Measurements from ENCODE around the gene ABL1.

Gene ABL1

GRCh38 chr9:130905125-130905901 is 70.3 kb downstream of the ABL1 start:
- TF ChIP-seq CTCF (IDR thresholded peaks at IDR 0.05), result no peak

GRCh38 chr9:130905902-130906734 is 71.1 kb downstream of the ABL1 start:
- no peak for TF ChIP-seq CTCF (IDR thresholded peaks at IDR 0.05)

- TF ChIP-seq CTCF (IDR thresholded peaks at IDR 0.05), result no peak
Measured at GRCh38 chr9:130906735-130907416, 71.8 kb downstream of the ABL1 start.

GRCh38 chr9:130908146-130908877 is 73.3 kb downstream of the ABL1 start:
- TF ChIP-seq CTCF (IDR thresholded peaks at IDR 0.05), result no peak

- no peak for TF ChIP-seq CTCF (IDR thresholded peaks at IDR 0.05)
Measured at GRCh38 chr9:130908878-130909355, 73.9 kb downstream of the ABL1 start.

- TF ChIP-seq CTCF (IDR thresholded peaks at IDR 0.05), result no peak
Measured at GRCh38 chr9:130911254-130912049, 76.4 kb downstream of the ABL1 start.
